HUES6 (cell line): ENCODE data around the gene HIVEP1.

Experiments
- H3K27ac ChIP-seq: 2 replicates; pipeline ENCODE4 v1.7.0; 2013; ENCODE audit warnings: low read depth, mild to moderate bottlenecking, low read length, inconsistent platforms
- H3K27me3 ChIP-seq: 2 replicates; pipeline ENCODE4 v1.6.1; 2013; ENCODE audit warnings: low read length; ENCODE audit not compliant: control insufficient read depth, insufficient read depth
- H3K36me3 ChIP-seq: 2 replicates; pipeline ENCODE4 v1.6.1; 2013; ENCODE audit warnings: low read length; ENCODE audit not compliant: control insufficient read depth, insufficient read depth
- H3K4me1 ChIP-seq: 2 replicates; pipeline ENCODE4 v1.6.1; 2013; ENCODE audit warnings: low read length; ENCODE audit not compliant: control insufficient read depth, insufficient read depth
- H3K4me3 ChIP-seq: 2 replicates; pipeline ENCODE4 v1.5.1; 2013; ENCODE audit warnings: low read depth, low read length
- H3K9ac ChIP-seq: one replicate; pipeline ENCODE4 v1.6.1; 2013; ENCODE audit warnings: mild to moderate bottlenecking, low read length
- H3K9me3 ChIP-seq: 2 replicates; pipeline ENCODE4 v1.6.1; 2013; ENCODE audit warnings: low read depth, low read length; ENCODE audit not compliant: control insufficient read depth, insufficient read depth

The HIVEP1 gene

GRCh38 chr6:11994875-11995461, 17.1 kb upstream of the HIVEP1 start:
- Histone ChIP-seq H3K4me1 (peaks cover 4% of the 10 kb centered on the region; the same call in 1 of the 2 replicates), H3K36me3 (no peaks in the 10 kb centered on the region), H3K9ac (no peak overlapping the region), H3K9me3 (no peaks in the 10 kb centered on the region), H3K4me3 (no peak overlapping the region), H3K27ac (no peak overlapping the region), H3K27me3 (no peaks in the 10 kb centered on the region)

- Histone ChIP-seq H3K27me3 (no peaks in the 10 kb centered on the region), H3K4me1 (peaks cover 3% of the 10 kb centered on the region; the same call in 1 of the 2 replicates), H3K9ac (no peak overlapping the region), H3K36me3 (no peaks in the 10 kb centered on the region), H3K4me3 (no peak overlapping the region), H3K27ac (no peak overlapping the region), H3K9me3 (no peaks in the 10 kb centered on the region)
Measured at GRCh38 chr6:11996751-11997150, 15.4 kb upstream of the HIVEP1 start.

DNA sequence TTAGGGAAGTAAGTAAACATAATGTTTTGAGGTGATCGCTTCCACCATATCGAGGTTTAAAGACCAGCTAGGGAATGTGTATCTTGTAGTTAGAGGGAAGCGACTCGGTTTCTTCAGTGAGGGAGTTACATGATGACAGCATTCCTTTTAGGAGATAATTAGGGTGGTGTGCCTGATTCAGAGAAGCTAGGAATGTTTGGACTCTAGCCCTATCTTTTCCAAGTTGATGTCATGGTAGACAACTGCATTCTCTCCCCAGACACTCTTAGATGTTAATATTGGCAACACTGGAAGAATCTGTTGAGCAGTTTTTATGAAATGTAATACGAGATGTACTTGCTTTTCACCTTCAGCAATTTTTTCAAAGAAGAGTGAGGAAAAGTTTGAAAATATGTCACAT, 12.9 kb upstream of the HIVEP1 start:
- Histone ChIP-seq H3K27ac (no peak overlapping the region), H3K27me3 (no peaks in the 10 kb centered on the region), H3K36me3 (no peaks in the 10 kb centered on the region), H3K4me3 (no peak overlapping the region), H3K4me1 (no peaks in the 10 kb centered on the region), H3K9ac (no peak overlapping the region), H3K9me3 (no peaks in the 10 kb centered on the region)

GRCh38 chr6:12000174-12000573, 11.9 kb upstream of the HIVEP1 start:
- Histone ChIP-seq H3K4me1 (no peaks in the 10 kb centered on the region), H3K9me3 (no peaks in the 10 kb centered on the region)

GRCh38 chr6:12001004-12001705, 11.0 kb upstream of the HIVEP1 start:
- H3K27ac ChIP-seq = no peak overlapping the region
- H3K9me3 ChIP-seq = no peaks in the 10 kb centered on the region
- no peaks in the 10 kb centered on the region for H3K36me3 ChIP-seq
- H3K9ac ChIP-seq = no peak overlapping the region
- H3K4me1 ChIP-seq = no peaks in the 10 kb centered on the region
- no peaks in the 10 kb centered on the region for H3K27me3 ChIP-seq
- H3K4me3 ChIP-seq = no peak overlapping the region

More at GRCh38 chr6:12000174-12000573, 11.9 kb upstream of the HIVEP1 start:
- H3K36me3 ChIP-seq = no peaks in the 10 kb centered on the region
- no peak overlapping the region for H3K27ac ChIP-seq
- no peak overlapping the region for H3K9ac ChIP-seq
- H3K27me3 ChIP-seq = no peaks in the 10 kb centered on the region
- no peak overlapping the region for H3K4me3 ChIP-seq

- Histone ChIP-seq H3K27ac (no peak overlapping the region), H3K4me1 (no peaks in the 10 kb centered on the region), H3K36me3 (no peaks in the 10 kb centered on the region), H3K4me3 (no peak overlapping the region), H3K9ac (no peak overlapping the region), H3K9me3 (no peaks in the 10 kb centered on the region), H3K27me3 (no peaks in the 10 kb centered on the region)
Measured at GRCh38 chr6:12001706-12002435, 10.2 kb upstream of the HIVEP1 start.

GRCh38 chr6:12007473-12007872, 4.6 kb upstream of the HIVEP1 start:
- no peaks in the 10 kb centered on the region for H3K36me3 ChIP-seq
- H3K27me3 ChIP-seq = no peaks in the 10 kb centered on the region; the same call in 1 of the 2 replicates
- H3K4me3 ChIP-seq = no peak overlapping the region; the same call in 1 of the 2 replicates
- no peak overlapping the region for H3K27ac ChIP-seq
- no peaks in the 10 kb centered on the region for H3K9me3 ChIP-seq
- no peak overlapping the region for H3K9ac ChIP-seq
- peaks cover 20% of the 10 kb centered on the region for H3K4me1 ChIP-seq

DNA sequence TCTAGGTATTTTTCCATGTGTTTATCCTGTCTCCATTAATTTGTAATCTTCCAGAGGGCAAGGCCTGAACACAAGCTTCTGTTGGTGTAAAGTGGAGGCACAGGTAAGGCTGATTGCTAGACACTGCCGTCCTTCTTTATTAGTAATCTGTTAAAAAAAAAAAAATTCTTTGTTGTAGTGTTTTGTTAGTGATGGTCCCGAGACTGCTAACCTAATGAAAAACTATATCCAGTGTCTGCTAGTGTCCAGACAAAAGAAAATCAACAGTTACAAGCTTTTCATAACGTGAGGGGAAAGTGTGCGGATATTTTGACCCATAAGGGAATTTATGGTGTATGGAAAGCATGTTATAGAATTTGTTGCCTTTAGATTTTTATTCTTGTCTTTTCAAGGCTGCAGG, 4.2 kb upstream of the HIVEP1 start:
- H3K27ac ChIP-seq = no peak overlapping the region; the same call in 1 of the 2 replicates
- no peaks in the 10 kb centered on the region for H3K36me3 ChIP-seq
- H3K4me1 ChIP-seq = peaks cover 20% of the 10 kb centered on the region
- H3K27me3 ChIP-seq = no peaks in the 10 kb centered on the region; the same call in 1 of the 2 replicates
- no peaks in the 10 kb centered on the region for H3K9me3 ChIP-seq
- H3K9ac ChIP-seq = peak overlapping the region; percentile 65
- H3K4me3 ChIP-seq = peak overlapping the region; percentile 60

- peak overlapping the region; percentile 84; the same call in 1 of the 2 replicates for H3K27ac ChIP-seq
- H3K27me3 ChIP-seq = no peaks in the 10 kb centered on the region; the same call in 1 of the 2 replicates
- no peaks in the 10 kb centered on the region for H3K9me3 ChIP-seq
- H3K4me1 ChIP-seq = peaks cover 23% of the 10 kb centered on the region
- peak overlapping the region; percentile 65 for H3K9ac ChIP-seq
- H3K4me3 ChIP-seq = peak overlapping the region; percentile 60
- no peaks in the 10 kb centered on the region for H3K36me3 ChIP-seq
Measured at GRCh38 chr6:12008366-12009179, 3.5 kb upstream of the HIVEP1 start.

DNA sequence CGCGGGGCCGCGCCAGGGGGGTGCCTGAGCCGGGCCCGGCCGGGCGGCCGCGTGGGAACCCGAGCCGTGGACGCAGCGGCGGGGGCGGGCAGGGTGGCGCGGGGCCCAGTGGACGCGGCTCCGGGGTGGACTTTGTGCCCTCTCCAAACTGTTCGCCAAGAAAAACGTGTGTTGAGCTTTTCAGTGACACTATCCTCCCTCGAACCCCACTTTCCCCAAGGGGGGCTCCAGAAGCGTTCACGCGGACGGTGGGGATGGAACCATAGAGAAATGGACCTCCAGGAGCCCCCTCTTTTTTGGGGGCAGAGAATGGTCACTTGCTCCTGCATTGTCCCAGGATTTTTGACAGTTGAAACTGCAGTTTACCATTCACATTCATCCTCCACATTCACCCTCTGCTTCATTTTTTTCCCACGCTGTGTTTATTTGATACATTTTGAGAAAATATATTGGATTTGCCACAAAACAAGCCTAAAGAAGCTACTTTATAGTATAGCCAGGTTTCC, 2.9 kb upstream of the HIVEP1 start:
- peak overlapping the region; percentile 82 for H3K9ac ChIP-seq
- no peak overlapping the region for H3K27ac ChIP-seq
- peaks cover 28% of the 10 kb centered on the region for H3K4me1 ChIP-seq
- H3K27me3 ChIP-seq = no peaks in the 10 kb centered on the region; the same call in 1 of the 2 replicates
- no peaks in the 10 kb centered on the region for H3K9me3 ChIP-seq
- peak overlapping the region; percentile 75 for H3K4me3 ChIP-seq
- peaks cover 2% of the 10 kb centered on the region for H3K36me3 ChIP-seq
